ENCODE data around the gene EXD2.
"Not testable (repeated sequence)": the region's sequence is repeated elsewhere in the genome, so short reads cannot be mapped to it uniquely, and the experiment has no call there.

Gene EXD2

GRCh38 chr14:69170839-69171238, 20.5 kb upstream of the EXD2 start:
- no peak for DNase-seq (ENCODE audit: low read depth, low spot score)
- TF ChIP-seq, protein P1, sequence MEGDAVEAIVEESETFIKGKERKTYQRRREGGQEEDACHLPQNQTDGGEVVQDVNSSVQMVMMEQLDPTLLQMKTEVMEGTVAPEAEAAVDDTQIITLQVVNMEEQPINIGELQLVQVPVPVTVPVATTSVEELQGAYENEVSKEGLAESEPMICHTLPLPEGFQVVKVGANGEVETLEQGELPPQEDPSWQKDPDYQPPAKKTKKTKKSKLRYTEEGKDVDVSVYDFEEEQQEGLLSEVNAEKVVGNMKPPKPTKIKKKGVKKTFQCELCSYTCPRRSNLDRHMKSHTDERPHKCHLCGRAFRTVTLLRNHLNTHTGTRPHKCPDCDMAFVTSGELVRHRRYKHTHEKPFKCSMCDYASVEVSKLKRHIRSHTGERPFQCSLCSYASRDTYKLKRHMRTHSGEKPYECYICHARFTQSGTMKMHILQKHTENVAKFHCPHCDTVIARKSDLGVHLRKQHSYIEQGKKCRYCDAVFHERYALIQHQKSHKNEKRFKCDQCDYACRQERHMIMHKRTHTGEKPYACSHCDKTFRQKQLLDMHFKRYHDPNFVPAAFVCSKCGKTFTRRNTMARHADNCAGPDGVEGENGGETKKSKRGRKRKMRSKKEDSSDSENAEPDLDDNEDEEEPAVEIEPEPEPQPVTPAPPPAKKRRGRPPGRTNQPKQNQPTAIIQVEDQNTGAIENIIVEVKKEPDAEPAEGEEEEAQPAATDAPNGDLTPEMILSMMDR (IDR thresholded peaks at IDR 0.05; ENCODE audit: low read depth, low read length), result no peak
- in situ Hi-C loops (cut with HindIII; ENCODE audit: low sequenced_read_pairs), result no loop called here
- no peak overlapping the region for H3K4me3 ChIP-seq (ENCODE audit: low read depth, low read length)

- in situ Hi-C loops (cut with HindIII; ENCODE audit: low sequenced_read_pairs), result no loop called here
- H3K4me3 ChIP-seq (ENCODE audit: low read depth, low read length), result no peak overlapping the region
- DNase-seq (ENCODE audit: low read depth, low spot score), result no peak
- TF ChIP-seq, protein P1 (IDR thresholded peaks at IDR 0.05; ENCODE audit: low read depth, low read length), result no peak
Measured at GRCh38 chr14:69171569-69171968, 19.7 kb upstream of the EXD2 start.

DNA sequence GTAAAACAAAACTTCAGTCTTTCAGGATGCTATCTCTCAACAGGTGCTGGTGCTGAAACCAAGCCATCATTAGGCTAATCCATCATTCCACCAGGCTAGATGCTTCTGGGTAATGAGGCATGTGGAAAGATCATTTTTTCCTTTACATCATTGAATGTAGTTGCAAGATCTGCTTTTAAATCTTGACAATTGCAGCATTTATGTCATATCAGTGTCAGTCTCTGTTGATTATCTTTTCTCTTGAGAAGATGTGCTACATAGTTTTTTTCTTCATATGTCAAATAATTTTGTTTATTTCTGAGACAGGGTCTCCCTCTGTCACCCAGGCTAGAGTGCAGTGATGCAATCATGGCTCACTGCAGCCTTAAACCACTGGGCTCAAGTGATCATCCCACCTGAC, 16.2 kb upstream of the EXD2 start:
- no peak overlapping the region for H3K4me3 ChIP-seq (ENCODE audit: low read depth, low read length)
- no peak for DNase-seq (ENCODE audit: low read depth, low spot score)
- TF ChIP-seq, protein P1 (IDR thresholded peaks at IDR 0.05; ENCODE audit: low read depth, low read length), result no peak
- in situ Hi-C loops (cut with HindIII; ENCODE audit: low sequenced_read_pairs), result no loop called here

- no peak overlapping the region for H3K4me3 ChIP-seq (ENCODE audit: low read depth, low read length)
- DNase-seq (ENCODE audit: low read depth, low spot score), result no peak
- TF ChIP-seq, protein P1 (IDR thresholded peaks at IDR 0.05; ENCODE audit: low read depth, low read length), result no peak
- in situ Hi-C loops (cut with HindIII; ENCODE audit: low sequenced_read_pairs), result no loop called here
Measured at GRCh38 chr14:69181491-69181890, 9.8 kb upstream of the EXD2 start.

GRCh38 chr14:69182580-69182979, 8.7 kb upstream of the EXD2 start:
- not testable (repeated sequence) for DNase-seq (ENCODE audit: low read depth, low spot score)

DNA sequence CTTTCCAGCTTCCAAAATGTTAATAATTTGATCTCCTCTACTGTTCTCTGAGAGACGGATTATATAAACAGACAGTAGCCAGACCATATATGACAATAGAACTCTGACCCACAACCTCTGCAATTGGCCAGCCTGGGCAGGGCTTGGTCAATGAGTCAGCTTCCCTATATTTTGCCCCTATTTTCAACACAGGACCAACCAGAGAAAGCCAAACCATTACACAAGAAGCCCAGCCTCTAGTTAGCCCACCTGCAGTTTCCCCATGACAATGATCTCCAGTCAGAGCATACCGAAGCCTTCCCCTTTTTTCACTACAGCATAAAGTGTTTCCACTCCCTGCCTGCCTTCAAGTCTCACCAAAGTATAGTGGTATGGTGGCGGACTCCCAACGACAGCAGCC, 7.6 kb upstream of the EXD2 start:
- peak; percentile 32 for DNase-seq (ENCODE audit: low read depth, low spot score)
- no peak overlapping the region for H3K4me3 ChIP-seq (ENCODE audit: low read depth, low read length)
- in situ Hi-C loops (cut with HindIII; ENCODE audit: low sequenced_read_pairs), result no loop called here
- TF ChIP-seq, protein P1 (IDR thresholded peaks at IDR 0.05; ENCODE audit: low read depth, low read length), result no peak

More at GRCh38 chr14:69182580-69182979, 8.7 kb upstream of the EXD2 start:
- H3K4me3 ChIP-seq (ENCODE audit: low read depth, low read length); in situ Hi-C loops (cut with HindIII; ENCODE audit: low sequenced_read_pairs): not testable (repeated sequence)

DNA sequence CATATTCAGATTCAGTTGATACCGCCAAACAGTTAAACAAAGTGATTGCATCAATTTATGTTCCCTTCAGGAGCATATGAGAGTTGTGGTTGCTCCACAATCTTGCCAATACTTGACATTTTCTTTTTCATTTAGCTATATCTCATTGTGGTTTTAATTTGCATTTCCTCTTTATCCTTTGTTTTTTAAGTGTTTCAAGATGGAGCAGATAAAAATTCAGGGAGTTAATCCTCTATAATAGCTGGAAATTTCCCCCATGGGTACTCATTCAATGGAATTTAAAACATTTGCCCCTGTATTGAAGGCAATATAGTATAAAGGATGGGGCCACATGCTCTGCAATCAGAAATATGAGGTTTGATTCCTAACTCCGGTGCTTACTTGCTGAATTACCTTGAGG, 1.1 kb upstream of the EXD2 start:
- in situ Hi-C loops (cut with HindIII; ENCODE audit: low sequenced_read_pairs), result no loop called here
- DNase-seq (ENCODE audit: low read depth, low spot score), result no peak
- H3K4me3 ChIP-seq (ENCODE audit: low read depth, low read length), result no peak overlapping the region
- TF ChIP-seq, protein P1 (IDR thresholded peaks at IDR 0.05; ENCODE audit: low read depth, low read length), result no peak
